Urinary bladder (tissue), 4 donors: ENCODE measurements around the gene HLA-A. TPM values are rescaled to one million over a fixed set of nuclear protein-coding genes. Genes with fewer than 3 reads are reported as not detected.
"Not testable (repeated sequence)": the region's sequence is repeated elsewhere in the genome, so short reads cannot be mapped to it uniquely, and the experiment has no call there.

ENCODE experiments used
- DNase-seq: peaks from one replicate; pipeline ENCODE4 v3.0.0-alpha.2; 2015; ENCODE audit errors: extremely low spot score
- H3K27ac ChIP-seq: one replicate; pipeline ENCODE4 v1.5.1; 2013; ENCODE audit warnings: low read depth, mild to moderate bottlenecking, moderate library complexity
- H3K36me3 ChIP-seq: one replicate; pipeline ENCODE4 v1.6.1; 2013; ENCODE audit warnings: mild to moderate bottlenecking, moderate library complexity; ENCODE audit not compliant: insufficient read depth
- H3K4me1 ChIP-seq: one replicate; pipeline ENCODE4 v1.6.1; 2013; ENCODE audit warnings: mild to moderate bottlenecking, moderate library complexity; ENCODE audit not compliant: insufficient read depth
- H3K4me3 ChIP-seq: one replicate; pipeline ENCODE4 v1.5.1; 2013; ENCODE audit warnings: low read depth, low read length
- WGBS: extraction: QIAGEN DNeasy Blood & Tissue Kit; methylation state at CpG from one replicate; pipeline ENCODE4 v1.1.7; 2013; 5-methylcytosine and 5-hydroxymethylcytosine counted together
- polyA plus RNA-seq: library from polyadenylated mRNA; stranded (reverse); fragments of 200-250 nt; gene quantifications from one replicate; pipeline ENCODE4 v1.2.3, GENCODE V29; 2013
- total RNA-seq: library from RNA; depleted of rRNA; stranded (reverse); fragments of >200 nt; gene quantifications from one replicate; pipeline ENCODE4 v1.2.3, GENCODE V29; 2014
- donor health status: healthy with polysubstance abuse.
- donor health status: healthy.

The HLA-A gene
- total and polyA plus RNA-seq, 2 donors = 85.1 to 962 TPM

DNA sequence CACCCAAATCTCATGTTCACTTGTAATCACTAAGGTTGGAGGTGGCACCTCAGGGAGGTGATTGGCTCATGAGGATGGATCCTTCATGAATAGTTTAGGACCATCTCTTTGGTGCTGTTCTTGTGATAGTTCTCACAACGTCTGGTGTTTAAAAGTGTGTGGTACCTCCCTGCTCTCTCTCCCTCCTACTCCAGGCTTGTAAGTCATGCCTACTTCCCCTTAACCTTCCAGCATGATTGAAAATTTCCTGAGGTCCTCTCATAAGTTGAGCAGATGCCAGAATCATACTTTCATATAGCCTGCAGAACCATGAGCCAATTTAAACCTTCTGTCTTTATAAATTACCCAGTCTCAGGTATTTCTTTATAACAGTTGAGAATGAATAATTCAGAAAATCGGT, 16.6 kb downstream of the HLA-A start:
- no peaks in the 10 kb centered on the region for H3K36me3 ChIP-seq
- 75% methylated on average over 2 of the region's 2 CpGs for WGBS
- H3K4me1 ChIP-seq = no peaks in the 10 kb centered on the region
- H3K4me3 ChIP-seq = no peak overlapping the region
- no peak overlapping the region for H3K27ac ChIP-seq
- no peak for DNase-seq

DNA sequence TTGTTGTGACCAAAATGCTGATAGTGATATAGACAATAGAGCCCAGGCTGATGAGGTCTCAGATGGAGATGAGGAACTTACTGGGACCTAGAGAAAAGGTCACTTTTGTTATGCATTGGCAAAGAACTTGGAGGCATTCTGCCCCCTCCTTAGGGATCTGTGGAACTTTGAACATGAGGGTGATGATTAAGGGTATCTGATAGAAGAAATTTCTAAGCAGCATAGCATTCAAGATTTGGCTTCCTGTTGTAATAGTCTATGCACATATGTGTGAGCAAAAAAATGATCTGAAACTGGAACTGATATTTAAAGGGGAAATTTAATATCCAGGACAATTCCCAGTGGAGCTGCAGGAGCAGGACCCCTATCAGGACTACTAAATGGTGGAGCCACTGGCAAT, 17.1 kb downstream of the HLA-A start:
- H3K4me3 ChIP-seq = no peak overlapping the region
- H3K36me3 ChIP-seq = no peaks in the 10 kb centered on the region
- no peak for DNase-seq
- H3K27ac ChIP-seq = no peak overlapping the region
- no peaks in the 10 kb centered on the region for H3K4me1 ChIP-seq

DNA sequence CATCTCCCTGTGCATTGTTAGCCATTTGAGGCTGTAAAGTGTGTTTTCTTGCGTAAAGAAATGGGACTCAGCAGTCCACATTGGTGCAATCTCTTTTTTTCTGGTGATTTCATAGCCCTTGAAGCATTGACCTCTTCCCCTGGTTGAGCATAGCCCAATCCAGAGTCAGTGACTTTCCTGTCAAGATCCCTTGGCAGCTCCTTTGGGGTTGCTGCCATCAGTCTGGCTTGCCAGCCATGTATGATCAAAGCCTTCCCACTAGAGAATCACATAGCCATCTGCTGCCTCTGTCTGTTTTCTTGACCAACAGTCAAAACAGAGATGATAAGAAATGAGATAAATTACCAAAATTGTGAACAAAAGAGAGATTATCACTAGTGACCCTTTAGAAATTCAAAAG, 19.6 kb downstream of the HLA-A start:
- H3K27ac ChIP-seq = no peak overlapping the region
- H3K4me3 ChIP-seq = no peak overlapping the region
- H3K4me1 ChIP-seq = no peaks in the 10 kb centered on the region
- no peaks in the 10 kb centered on the region for H3K36me3 ChIP-seq
- DNase-seq = no peak
- WGBS = 66% methylated on average over 1 of the region's 1 CpG

DNA sequence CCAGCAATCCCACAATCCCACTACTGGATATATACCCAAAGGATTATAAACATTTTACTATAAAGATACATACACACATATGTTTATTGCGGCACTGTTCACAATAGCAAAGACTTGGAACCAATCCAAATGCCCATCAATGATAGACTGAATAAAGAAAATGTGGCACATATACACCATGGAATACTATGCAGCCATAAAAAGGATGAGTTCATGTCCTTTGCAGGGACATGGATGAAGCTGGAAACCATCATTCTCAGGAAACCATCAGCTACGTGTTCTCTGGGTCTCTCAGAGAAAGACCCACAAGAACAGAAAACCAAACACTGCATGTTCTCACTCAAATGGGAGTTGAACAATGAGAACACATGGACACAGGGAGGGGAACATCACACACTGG, 21.4 kb downstream of the HLA-A start:
- H3K36me3 ChIP-seq, H3K4me1 ChIP-seq, DNase-seq, H3K4me3 ChIP-seq, H3K27ac ChIP-seq: not testable (repeated sequence)
- over 99% methylated on average over 2 of the region's 2 CpGs for WGBS

DNA sequence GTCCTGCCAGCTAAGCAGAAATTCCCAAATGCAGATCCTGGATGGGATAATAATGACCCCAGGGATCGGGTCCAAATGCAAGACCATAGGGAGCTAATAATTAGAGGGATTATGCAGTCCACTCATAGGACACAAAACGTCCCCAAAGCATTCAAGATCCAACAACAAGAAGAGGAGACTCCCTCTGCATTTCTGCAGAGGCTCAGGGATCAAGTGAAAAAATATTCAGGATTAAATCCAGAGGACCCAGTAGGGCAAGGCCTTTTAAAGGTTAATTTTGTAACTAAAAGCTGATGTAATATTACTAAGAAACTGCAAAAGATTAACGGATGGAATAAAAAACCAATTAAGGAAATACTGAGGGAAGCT, 22.2 kb downstream of the HLA-A start:
- 27% methylated on average over 3 of the region's 3 CpGs for WGBS
- H3K36me3 ChIP-seq = no peaks in the 10 kb centered on the region
- H3K4me1 ChIP-seq = no peaks in the 10 kb centered on the region
- DNase-seq = no peak
- H3K4me3 ChIP-seq = no peak overlapping the region
- H3K27ac ChIP-seq = peak overlapping the region; percentile 2

DNA sequence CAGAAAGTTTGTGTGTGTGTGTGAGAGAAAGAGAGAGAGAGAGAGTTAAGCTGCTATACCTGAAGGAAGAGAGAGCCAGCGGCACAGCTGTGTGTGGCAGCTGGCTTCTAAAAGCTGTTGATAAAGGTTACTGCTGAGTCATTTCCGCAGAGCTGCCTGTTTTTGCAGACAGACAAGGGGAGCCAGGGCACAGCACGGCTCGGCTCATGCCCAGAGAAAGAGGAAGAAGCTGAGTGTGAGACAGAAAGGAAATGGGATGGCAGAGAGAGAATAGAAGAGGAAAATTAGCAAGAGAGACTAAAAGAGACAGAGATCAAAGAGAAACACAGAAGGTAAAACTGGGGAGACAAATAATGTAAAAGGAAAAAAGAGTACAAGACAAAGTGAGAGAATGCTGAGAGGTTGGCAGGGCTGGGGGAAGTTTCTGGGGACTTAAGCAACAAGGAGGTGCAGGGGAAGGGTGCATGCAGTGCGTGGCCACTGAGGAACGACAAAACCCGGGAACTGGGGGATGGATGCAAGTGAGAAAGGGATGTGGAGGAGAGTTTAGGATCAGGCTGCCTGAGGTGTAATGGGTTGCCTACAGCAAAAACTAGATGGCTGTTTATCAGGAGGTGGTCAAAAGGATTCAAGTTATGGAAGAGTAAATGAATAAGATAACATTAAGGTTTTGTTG, 22.7 kb downstream of the HLA-A start:
- 7% methylated on average over 7 of the region's 7 CpGs for WGBS
- Histone ChIP-seq H3K27ac (peak overlapping the region; percentile 51), H3K4me3 (peak overlapping the region; percentile 17), H3K4me1 (no peaks in the 10 kb centered on the region), H3K36me3 (no peaks in the 10 kb centered on the region)
- peak; percentile 39 for DNase-seq

DNA sequence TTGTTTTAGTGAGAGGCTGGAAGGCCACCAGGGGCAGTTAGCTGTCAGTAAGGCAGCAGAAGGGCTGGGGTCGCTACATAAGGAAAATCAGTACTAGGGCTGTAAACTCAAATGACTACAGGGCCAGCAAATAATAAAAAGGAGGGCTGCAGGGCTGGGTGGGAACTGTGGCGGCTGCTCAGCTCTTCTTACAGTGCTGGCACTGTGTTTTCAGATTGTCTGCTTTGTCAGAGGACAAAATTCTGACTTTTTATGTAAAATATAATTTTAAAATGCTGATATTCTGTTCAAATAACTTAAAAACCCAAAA, 23.2 kb downstream of the HLA-A start:
- Histone ChIP-seq H3K4me1 (no peaks in the 10 kb centered on the region), H3K4me3 (peak overlapping the region; percentile 17), H3K36me3 (no peaks in the 10 kb centered on the region), H3K27ac (peak overlapping the region; percentile 51)
- WGBS = 29% methylated on average over 2 of the region's 2 CpGs
- DNase-seq = no peak

DNA sequence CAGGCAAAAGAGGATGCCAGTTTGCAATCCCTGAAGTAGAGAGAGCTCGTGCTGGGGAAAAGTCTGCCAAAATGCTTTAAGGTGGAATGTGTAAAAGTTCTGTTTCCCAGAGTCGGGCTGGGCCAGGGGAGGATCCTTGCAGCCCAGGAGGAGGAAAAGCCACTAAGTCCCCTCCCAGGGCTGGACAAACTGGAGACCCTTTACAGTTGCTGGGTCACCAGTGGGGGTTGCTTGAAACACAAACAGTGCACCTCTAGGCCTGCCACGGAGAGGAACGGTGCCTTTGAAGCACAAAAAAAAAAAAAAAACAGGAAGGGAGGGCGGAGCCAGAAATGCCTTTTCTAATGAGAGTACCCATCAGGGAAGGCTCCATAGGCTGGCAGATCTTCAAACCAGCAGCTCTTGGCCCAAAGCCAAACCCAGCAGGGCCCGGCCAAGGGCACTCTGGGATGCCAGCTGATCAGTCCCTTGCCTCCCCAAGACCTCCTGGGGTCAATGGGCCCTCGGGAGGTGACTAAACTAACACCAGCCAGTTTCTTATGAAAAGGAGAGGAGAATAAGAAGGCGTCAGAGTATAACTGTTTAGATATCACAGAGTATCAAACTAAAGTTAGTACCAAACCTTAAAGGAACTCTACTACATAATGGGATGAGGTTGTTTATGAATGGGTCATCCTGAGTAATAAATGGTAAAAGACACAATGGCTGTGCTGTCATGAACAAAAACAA, 23.7 kb downstream of the HLA-A start:
- DNase-seq = peak; percentile 10
- no peaks in the 10 kb centered on the region for H3K4me1 ChIP-seq
- H3K27ac ChIP-seq = peak overlapping the region; percentile 70
- no peaks in the 10 kb centered on the region for H3K36me3 ChIP-seq
- WGBS = 15% methylated on average over 8 of the region's 8 CpGs
- H3K4me3 ChIP-seq = peak overlapping the region; percentile 6

DNA sequence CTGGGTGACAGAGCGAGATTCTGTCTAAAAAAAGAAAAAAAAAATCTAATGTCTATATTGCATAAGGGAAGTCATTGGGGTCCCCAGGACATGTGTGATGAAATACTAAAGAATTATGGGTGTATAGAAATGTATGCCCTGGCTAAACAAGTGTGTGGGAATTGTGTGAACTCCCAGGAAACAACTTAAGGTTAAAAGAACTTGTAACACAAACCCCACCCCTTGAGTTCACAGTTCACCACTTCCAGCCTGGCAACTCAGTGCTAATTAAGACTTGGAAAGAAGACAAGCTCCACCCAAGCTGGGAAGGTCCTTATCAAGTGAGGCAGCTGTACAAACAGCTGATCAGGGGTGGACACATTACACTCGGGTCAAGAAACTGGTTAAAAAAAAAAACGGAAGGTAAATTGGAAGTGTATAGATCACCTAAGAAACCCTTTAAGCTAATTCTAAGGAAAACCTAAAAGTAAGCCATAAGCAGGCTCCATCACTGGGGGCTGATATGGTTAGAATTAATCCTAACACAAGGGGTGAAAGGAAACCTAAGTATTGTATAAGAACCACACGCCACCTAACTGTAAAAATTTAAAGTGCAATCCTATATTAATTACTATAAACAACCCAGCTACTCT, 25.2 kb downstream of the HLA-A start:
- H3K27ac ChIP-seq = no peak overlapping the region
- DNase-seq = no peak
- H3K4me3 ChIP-seq = no peak overlapping the region
- no peaks in the 10 kb centered on the region for H3K4me1 ChIP-seq
- H3K36me3 ChIP-seq = no peaks in the 10 kb centered on the region
- 50% methylated on average over 4 of the region's 4 CpGs for WGBS

DNA sequence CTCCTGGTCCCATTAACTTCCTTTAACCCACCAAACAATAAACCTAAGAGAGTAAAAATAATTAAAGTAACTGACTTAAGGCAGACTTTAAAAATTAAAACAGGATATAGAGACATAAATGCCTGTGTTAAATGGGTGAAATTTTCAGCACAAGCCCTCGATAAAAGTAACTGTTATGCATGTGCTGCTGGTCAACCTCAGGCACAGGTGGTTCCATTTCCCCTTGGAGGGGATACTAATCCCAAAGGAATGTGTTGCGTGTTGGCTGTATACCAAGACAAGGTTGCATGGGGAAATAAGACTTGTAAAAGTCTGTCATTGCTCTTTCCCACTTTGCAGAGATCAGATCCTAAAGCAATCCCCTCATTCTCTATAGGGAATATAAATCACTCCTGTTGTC, 25.8 kb downstream of the HLA-A start:
- Histone ChIP-seq H3K27ac (no peak overlapping the region), H3K4me1 (no peaks in the 10 kb centered on the region), H3K36me3 (no peaks in the 10 kb centered on the region), H3K4me3 (no peak overlapping the region)
- no peak for DNase-seq
- 49% methylated on average over 2 of the region's 2 CpGs for WGBS

DNA sequence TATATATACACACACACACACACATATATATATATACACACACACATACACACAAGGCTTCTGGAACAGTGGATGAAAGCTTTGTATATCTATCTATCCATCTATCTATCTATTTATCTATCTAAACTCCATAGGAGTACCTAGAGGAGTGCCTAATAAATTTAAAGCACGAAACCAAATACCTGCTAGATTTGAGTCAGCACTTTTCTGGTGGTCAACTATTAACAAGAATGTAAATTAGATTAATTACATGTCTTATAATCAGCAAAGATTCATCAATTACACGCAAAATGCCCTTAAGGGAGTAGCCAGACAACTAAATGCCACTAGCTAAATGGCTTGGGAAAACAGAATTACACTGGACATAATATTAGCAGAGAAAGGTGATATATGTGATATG, 26.6 kb downstream of the HLA-A start:
- Histone ChIP-seq H3K4me3 (no peak overlapping the region), H3K36me3 (no peaks in the 10 kb centered on the region), H3K27ac (no peak overlapping the region), H3K4me1 (no peaks in the 10 kb centered on the region)
- no peak for DNase-seq
- 95% methylated on average over 2 of the region's 2 CpGs for WGBS

DNA sequence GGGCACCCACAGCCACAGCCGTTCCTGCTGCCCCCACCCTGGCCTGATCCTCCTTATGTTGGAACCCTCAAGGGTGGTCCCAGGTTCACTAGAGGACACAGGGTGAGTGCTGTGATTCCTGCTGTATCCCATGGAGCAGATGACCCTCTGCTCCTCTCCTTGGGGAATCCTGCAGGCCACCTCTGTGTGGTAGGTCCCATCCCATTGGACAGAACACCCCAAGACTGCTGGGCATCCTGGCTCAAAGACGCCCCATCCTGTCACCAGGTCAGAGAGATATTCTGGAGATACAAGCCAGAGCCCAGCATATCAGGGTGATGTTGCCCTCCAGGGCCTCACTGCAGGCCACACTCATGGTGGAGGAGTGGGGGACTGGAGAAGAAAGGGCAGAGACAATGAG, 28.4 kb downstream of the HLA-A start:
- no peak overlapping the region for H3K4me3 ChIP-seq
- no peak overlapping the region for H3K27ac ChIP-seq
- H3K4me1 ChIP-seq = no peaks in the 10 kb centered on the region
- DNase-seq = no peak
- WGBS = 65% methylated on average over 2 of the region's 2 CpGs
- H3K36me3 ChIP-seq = no peaks in the 10 kb centered on the region

DNA sequence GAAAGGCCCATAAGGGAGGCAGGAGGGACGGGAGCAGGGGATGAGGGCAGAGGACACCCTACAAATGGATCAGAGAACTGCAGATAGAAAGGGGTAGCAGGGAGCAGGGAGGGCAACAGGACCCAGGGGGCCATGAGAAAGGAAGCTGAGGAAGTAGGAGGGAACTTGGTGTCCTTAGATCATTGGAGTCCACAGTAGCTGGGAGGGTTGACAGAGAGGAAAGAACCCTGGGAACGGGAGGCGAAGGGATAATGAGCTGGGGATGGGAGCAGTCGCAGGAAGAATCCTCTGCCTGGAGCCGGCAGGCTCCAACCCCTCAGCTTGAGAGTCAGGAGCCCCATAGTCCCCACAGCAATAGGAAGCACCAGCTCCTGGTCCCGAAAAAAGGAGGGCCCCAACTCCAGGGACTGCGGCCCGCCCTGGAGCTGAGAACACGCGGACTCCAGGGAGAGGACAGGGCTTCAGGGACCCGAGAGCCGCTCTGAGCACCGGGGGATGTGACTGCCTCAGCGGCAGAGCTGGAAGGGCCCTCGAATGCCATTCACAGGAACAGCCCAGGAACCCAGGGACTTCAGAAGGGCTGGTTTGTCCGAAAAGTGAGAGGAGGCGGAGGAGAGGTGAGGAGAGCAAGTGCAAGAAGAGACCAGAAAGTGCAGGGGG, 32.7 kb downstream of the HLA-A start:
- Histone ChIP-seq H3K36me3 (no peaks in the 10 kb centered on the region), H3K4me1 (no peaks in the 10 kb centered on the region), H3K4me3 (peak overlapping the region; percentile 20), H3K27ac (no peak overlapping the region)
- DNase-seq = no peak
- WGBS = 23% methylated on average over 17 of the region's 17 CpGs

DNA sequence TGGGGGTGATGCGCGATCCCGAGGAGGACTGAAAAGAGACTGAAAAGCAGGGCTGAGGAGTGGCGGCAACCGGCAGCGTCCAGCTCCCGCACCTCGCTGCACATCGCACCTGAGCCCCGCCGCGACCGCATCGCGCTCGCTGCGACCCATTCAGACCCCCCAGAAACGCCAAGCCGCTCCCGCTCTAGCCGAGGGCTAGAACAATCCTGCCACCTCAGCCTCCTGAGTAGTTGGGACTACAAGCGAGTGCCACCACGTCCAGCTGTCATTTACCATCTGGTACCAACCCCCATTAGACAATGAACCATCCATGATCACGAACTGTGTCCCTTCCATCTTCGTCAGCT, 33.2 kb downstream of the HLA-A start:
- Histone ChIP-seq H3K4me3 (peak overlapping the region; percentile 20), H3K4me1 (no peaks in the 10 kb centered on the region), H3K27ac (no peak overlapping the region), H3K36me3 (no peaks in the 10 kb centered on the region)
- DNase-seq = no peak
- 9% methylated on average over 25 of the region's 25 CpGs for WGBS
